ENCODE measurements around the gene RHEBL1. TPM values are rescaled to one million over a fixed set of nuclear protein-coding genes. Genes with fewer than 3 reads are reported as not detected.

RHEBL1 gene
- total RNA-seq, 1 experiment from 2014 or later = 9.0 TPM

- TF ChIP-seq ZNF532 (CRISPR knock-in tag; IDR thresholded peaks at IDR 0.05; ENCODE audit: borderline replicate concordance) (no peak), MLX (CRISPR knock-in tag; IDR thresholded peaks at IDR 0.05) (no peak)
These were observed 10.0 kb upstream of the RHEBL1 start (continued) for GRCh38 chr12:49079793-49080192.

GRCh38 chr12:49070971-49071370 is 1.2 kb upstream of the RHEBL1 start:
- ChIA-PET CTCF (interaction anchor here (1.6 to 7.8 kb wide), 3 partner anchors 17 to 74 kb away, joined by 10 to 73 read pairs (median 13); no protein-coding TSS in a partner anchor), POLR2A (interaction anchor here (0.5 kb wide), 1 partner anchor 195 kb away, joined by 3 read pairs; no protein-coding TSS in a partner anchor)
- no peak overlapping the region for H3K27ac Mint-ChIP-seq
- H3K4me1 Mint-ChIP-seq = peaks cover 15% of the 10 kb centered on the region
- TF ChIP-seq USF2 (CRISPR knock-in tag; IDR thresholded peaks at IDR 0.05) (no peak), EMX1 (CRISPR knock-in tag; IDR thresholded peaks at IDR 0.05) (no peak), NFATC4 (CRISPR knock-in tag; IDR thresholded peaks at IDR 0.05) (no peak), NFYB (CRISPR knock-in tag; conservative IDR thresholded peaks at IDR 0.05; ENCODE audit: low read depth) (no peak), AR (CRISPR knock-in tag; IDR thresholded peaks at IDR 0.05) (no peak), IRF1 (CRISPR knock-in tag; IDR thresholded peaks at IDR 0.05) (no peak), SOX15 (CRISPR knock-in tag; IDR thresholded peaks at IDR 0.05) (no peak), ZBTB21 (CRISPR knock-in tag; IDR thresholded peaks at IDR 0.05; ENCODE audit: borderline replicate concordance) (no peak), ATF6 (CRISPR knock-in tag; IDR thresholded peaks at IDR 0.05) (no peak), CDX4 (CRISPR knock-in tag; IDR thresholded peaks at IDR 0.05; ENCODE audit: borderline replicate concordance) (no peak), HMGXB4 (CRISPR knock-in tag; IDR thresholded peaks at IDR 0.05) (no peak), JAZF1 (CRISPR knock-in tag; IDR thresholded peaks at IDR 0.05) (no peak), ZNF219 (CRISPR knock-in tag; IDR thresholded peaks at IDR 0.05; ENCODE audit: borderline replicate concordance) (no peak)
- H3K4me3 Mint-ChIP-seq = no peak overlapping the region
- H3K36me3 Mint-ChIP-seq = no peaks in the 10 kb centered on the region
- no peak for ATAC-seq
- no peaks in the 10 kb centered on the region for H3K9me3 Mint-ChIP-seq
- DNase-seq (ENCODE audit: low spot score) = no peak
- peaks cover 20% of the 10 kb centered on the region for H3K27me3 Mint-ChIP-seq (ENCODE audit: low read depth)
